Mononuclear cell (primary cell): Measurements from ENCODE around the gene NMD3. TPM values are rescaled to one million over a fixed set of nuclear protein-coding genes. Genes with fewer than 3 reads are reported as not detected.

ENCODE experiments used
- H3K27me3 ChIP-seq: 2 replicates; pipeline ENCODE4 v1.6.0; 2011; ENCODE audit warnings: low read length, control low read depth; ENCODE audit not compliant: insufficient read depth
- H3K4me1 ChIP-seq: 2 replicates; pipeline ENCODE4 v1.5.1; 2011; ENCODE audit warnings: mild to moderate bottlenecking, low read length, control low read depth; ENCODE audit not compliant: insufficient read depth
- H3K4me3 ChIP-seq: 2 replicates; pipeline ENCODE4 v1.5.1; 2011; ENCODE audit warnings: mild to moderate bottlenecking, low read length, moderate library complexity
- H3K9me3 ChIP-seq: 2 replicates; pipeline ENCODE4 v1.5.1; 2011; ENCODE audit warnings: low read depth, mild to moderate bottlenecking, control low read depth, low read length
- total RNA-seq: library from RNA; depleted of rRNA; stranded (reverse); fragments of >200 nt; gene quantifications from one replicate; pipeline ENCODE4 v1.2.3, GENCODE V29; 2012

Gene NMD3
- total RNA-seq, 1 donor = 87.6 TPM

GRCh38 chr3:161289174-161289573 is 68.1 kb downstream of the NMD3 start:
- no peaks in the 10 kb centered on the region for H3K27me3 ChIP-seq
- H3K9me3 ChIP-seq = no peaks in the 10 kb centered on the region

GRCh38 chr3:161291191-161291901 is 70.2 kb downstream of the NMD3 start:
- H3K9me3 ChIP-seq = no peaks in the 10 kb centered on the region
- no peaks in the 10 kb centered on the region for H3K4me1 ChIP-seq
- H3K27me3 ChIP-seq = no peaks in the 10 kb centered on the region

More at GRCh38 chr3:161289174-161289573, 68.1 kb downstream of the NMD3 start:
- Histone ChIP-seq H3K4me1 (no peaks in the 10 kb centered on the region), H3K4me3 (no peak overlapping the region)

GRCh38 chr3:161293381-161293780 is 72.3 kb downstream of the NMD3 start:
- Histone ChIP-seq H3K9me3 (peaks cover 11% of the 10 kb centered on the region), H3K27me3 (no peaks in the 10 kb centered on the region), H3K4me1 (no peaks in the 10 kb centered on the region), H3K4me3 (no peak overlapping the region)

More at GRCh38 chr3:161291191-161291901, 70.2 kb downstream of the NMD3 start:
- H3K4me3 ChIP-seq = no peak overlapping the region

- no peak overlapping the region for H3K4me3 ChIP-seq
- H3K4me1 ChIP-seq = no peaks in the 10 kb centered on the region
- H3K27me3 ChIP-seq = no peaks in the 10 kb centered on the region
- peaks cover 11% of the 10 kb centered on the region for H3K9me3 ChIP-seq
Observed at GRCh38 chr3:161295325-161295724, 74.2 kb downstream of the NMD3 start.

- peaks cover 11% of the 10 kb centered on the region for H3K9me3 ChIP-seq
- H3K27me3 ChIP-seq = no peaks in the 10 kb centered on the region
- no peak overlapping the region for H3K4me3 ChIP-seq
- H3K4me1 ChIP-seq = no peaks in the 10 kb centered on the region
Observed at GRCh38 chr3:161296814-161297213, 75.7 kb downstream of the NMD3 start.

Other genes starting within 250 kb of the NMD3 start
- 0.42 TPM for gene B3GALNT1, start 116.0 kb upstream of the NMD3 start, total RNA-seq
- 0.31 TPM for gene SPTSSB, start 150.2 kb downstream of the NMD3 start, total RNA-seq